CD4-positive, alpha-beta T cell treated with Interleukin-4 for 4 hours (primary cell): ENCODE measurements around the gene HTR3D.
"Not testable (repeated sequence)": the region's sequence is repeated elsewhere in the genome, so short reads cannot be mapped to it uniquely, and the experiment has no call there.

Experiments
- DNase-seq: peaks from one replicate; pipeline ENCODE4 v3.0.0-alpha.2; 2020

HTR3D gene

DNA sequence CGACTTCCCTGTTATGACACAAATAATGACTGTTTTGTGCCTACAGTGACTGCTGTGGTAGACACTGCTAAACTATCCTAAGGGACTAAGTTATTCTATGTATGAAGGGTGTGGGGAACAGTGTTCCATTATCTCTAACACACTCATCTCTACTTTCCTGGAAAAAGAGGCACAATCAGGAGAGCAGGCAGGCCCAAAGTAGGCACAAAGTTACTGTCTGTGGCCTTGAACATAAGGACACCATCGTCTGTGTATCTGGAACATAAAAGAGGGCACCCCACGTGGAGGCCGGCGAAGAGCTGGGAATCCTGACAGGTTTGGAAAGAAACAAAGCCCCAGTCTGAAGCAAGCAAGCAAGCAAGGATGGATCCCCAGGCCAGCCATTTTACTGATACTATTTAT lies 15.4 kb upstream of the HTR3D start:
- DNase-seq = no peak

DNA sequence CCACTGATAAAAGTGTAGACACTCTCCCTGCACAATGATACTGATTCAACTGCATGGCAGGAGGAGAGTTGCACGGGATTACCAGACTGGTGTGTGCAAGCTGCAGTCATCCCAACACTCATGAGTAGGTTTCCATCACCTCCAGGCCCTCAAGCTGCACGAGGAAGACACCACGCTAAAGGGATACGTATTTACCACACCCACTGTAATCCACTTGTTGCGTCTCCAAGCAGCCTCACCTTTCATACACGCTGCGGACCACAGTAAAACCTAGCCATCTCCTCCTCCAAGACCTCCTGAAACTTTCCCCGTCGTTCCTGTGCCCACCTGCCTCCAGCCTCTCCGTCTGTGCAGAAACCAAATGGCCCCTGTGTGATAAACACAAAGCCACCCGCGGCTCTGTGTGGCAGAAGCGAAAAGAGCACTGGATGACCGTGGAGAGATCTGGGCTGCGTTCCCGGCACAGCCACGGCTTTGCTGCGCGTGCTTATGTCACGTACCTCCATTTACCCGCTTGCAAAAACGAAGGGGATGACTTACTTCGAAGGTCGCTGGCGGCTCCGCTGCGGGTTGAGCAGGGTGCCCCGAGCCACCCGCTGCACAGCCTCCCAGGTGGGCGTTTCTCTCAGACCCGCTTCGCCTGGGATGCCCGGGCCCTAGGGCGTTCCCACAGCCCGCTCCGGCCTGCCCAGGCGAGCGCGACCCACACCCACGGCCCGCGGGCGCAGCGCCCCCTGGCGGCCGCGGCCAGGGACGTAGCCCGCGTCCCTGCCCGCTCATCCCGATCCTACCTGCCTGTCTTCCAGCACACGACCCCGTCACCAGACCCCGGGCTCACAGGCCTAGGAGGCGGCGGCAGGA lies 14.5 kb upstream of the HTR3D start:
- peak; percentile 18 for DNase-seq

DNA sequence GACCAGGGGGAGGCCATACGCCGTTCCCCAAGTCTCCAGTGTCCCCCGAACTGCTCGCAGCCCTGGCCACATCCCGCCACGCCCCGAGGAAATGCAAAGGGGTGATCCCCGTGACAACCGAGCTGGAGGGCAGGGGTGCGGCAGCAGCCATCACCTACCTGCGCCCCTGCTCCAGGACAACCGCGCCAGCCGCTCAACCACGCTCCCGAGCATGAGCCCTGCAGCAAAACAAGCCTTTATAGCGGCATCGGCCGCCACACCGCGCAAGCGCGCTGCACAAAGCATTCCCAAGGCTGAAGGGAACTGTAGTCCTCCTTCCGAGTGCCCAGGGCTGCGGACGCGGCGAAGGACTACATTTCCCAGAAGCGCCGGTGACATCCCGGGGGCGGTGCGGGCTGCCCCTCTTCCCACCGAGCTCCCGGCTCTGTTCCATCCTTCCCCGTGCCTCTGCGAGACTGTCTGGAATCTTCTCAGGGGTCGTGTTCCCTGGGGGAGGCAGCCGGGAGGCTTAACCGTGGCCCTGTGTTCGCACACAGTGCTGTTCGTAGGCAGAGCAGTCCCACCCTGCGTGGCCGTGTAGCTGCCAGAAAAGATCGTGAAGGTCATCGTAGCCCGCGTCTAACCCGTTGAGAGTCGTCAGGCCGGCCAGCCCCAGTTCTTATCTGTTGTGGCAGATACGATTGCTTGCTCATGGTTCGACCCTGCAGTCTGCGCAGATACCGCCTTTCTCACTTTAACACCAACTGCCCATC lies 13.7 kb upstream of the HTR3D start, which contains the start of gene ABCC5:
Gene ABCC5, minus strand, starts transcription at position 213 of the 752 bp plus-strand sequence. CDS start 3,492 bp downstream, outside the sequence.
- peak; percentile 88 for DNase-seq

DNA sequence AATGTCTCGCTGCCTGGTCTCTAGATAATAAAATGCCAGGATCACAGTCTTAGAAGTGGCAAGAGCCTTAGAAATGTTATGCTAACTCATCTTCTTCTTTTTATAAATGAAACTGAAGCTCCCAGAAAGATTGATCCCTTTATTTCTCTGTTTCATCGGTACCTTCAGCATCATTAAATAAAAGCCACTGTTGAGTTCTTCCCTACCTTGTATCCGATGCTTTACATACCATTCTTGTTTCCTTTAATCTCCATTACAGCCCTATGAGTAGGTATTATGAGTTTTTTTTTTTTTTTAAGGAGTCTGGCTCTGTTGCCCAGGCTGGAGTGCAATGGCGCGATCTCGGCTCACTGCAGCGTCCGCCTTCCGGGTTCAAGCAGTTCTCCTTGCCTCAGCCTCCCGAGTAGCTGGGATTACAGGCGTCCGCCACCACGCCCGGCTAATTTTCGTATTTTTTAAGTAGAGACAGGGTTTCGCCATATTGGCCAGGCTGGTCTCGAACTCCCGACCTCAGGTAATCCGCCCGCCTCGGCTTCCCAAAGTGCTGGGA lies 13.0 kb upstream of the HTR3D start:
- DNase-seq = no peak

DNA sequence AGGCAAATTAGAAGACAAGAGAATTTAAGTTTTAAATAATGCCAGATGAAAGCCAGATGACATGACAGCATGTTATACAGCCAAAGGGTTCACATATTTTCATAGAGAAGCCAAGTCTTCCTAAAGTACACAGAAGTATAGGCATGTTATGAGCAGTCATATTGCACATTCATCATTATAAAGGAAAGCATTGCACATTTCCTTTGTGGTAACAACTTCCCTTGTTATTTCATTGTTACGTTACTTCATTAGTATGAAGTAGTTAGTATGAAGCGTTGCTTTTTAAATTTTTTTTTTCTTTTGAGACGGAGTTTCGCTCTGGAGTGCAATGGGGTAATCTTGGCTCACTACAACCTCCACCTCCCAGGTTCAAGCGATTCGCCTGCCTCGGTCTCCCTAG lies 9.2 kb upstream of the HTR3D start:
- DNase-seq = no peak

DNA sequence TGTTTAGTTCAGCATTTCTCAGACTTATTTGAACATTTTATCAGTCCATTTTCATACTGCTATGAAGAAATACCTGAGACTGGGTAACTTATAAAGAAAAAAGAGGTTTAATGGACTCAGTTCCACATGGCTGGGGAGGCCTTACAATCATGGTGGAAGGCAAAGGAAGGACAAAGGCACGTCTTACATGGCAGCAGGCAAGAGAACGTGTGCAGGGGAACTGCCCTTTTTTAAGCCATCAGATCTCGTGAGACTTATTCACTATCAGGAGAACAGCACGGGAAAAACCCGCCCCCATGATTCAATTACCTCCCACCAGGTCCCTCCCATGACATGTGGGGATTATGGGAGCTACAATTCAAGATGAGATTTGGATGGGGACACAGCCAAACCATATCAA lies 6.3 kb upstream of the HTR3D start:
- DNase-seq = not testable (repeated sequence)

DNA sequence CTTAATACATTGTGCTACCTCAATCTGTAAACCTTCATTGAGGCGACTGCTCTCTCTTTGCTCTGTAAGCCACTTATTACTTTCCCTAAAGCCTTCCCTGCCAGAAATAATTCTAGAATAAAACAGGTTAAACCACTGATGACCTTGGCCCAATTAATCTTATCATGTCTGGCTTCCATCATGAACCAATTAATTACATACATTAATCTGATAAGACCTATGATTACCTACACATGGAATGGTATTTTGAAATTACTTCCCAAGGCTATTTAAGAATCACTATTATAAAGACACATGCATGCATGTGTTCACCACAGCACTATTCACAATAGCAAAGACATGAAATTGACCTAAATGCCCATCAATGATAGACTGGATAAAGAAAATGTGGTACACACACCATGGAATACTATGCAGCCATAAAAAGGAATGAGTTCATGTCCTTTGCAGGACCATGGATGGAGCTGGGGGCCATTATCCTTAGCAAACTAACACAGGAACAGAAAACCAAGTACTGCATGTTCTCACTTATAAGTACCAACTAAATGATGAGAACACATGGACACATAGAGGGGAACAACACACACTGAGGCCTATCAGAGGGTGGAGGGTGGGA lies 3.2 kb upstream of the HTR3D start:
- DNase-seq = not testable (repeated sequence)

DNA sequence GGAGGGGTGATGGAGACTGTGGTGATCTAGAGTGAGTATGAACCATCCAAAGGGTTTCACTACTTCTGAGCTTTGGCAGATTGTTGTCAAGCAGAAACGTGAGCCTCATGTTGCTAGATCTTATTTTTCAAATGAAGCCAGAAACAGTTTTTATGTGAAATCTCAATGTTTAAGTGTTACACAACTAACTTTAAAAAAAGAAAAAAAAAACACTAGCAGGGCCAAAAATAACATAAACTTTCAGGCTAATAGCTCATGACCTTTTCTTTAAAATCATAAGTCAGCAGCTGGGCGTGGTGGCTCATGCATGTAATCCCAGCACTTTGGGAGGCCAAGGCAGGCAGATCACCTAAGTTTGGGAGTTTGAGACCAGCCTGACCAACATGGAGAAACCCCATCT lies 2.1 kb upstream of the HTR3D start:
- DNase-seq = no peak

DNA sequence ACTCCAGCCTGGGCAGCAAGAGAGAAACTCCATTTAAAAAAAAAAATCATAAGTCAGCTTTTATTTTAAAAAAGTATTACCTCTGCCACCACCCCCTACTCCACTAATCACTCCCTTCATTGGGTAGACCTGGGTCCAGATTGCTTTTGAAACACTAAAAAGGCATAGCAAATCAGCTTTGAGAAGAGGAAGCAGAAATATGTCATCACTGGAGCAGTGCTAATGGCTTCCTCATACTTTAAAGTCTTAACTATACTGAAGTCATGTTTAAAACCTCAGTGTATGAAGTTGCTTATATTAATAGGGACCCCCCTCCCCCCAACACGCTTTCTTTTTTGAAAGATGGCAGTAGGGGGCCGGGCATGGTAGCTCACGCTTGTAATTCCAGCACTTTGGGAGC lies 1.0 kb upstream of the HTR3D start:
- DNase-seq = no peak

DNA sequence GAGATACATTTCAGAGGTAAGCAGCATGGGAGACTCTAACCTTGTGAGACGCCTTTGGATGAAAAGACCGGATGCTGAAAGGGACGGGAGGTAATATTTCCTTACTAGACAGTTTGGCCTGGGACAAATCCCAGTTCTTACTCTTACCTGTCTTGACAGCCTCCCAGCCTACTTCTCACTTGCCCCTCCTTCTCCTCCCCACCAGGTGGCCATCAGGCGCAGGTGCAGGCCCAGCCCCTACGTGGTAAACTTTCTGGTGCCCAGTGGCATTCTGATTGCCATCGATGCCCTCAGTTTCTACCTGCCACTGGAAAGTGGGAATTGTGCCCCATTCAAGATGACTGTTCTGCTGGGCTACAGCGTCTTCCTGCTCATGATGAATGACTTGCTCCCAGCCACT lies 6.3 kb downstream of the HTR3D start:
- DNase-seq = no peak

DNA sequence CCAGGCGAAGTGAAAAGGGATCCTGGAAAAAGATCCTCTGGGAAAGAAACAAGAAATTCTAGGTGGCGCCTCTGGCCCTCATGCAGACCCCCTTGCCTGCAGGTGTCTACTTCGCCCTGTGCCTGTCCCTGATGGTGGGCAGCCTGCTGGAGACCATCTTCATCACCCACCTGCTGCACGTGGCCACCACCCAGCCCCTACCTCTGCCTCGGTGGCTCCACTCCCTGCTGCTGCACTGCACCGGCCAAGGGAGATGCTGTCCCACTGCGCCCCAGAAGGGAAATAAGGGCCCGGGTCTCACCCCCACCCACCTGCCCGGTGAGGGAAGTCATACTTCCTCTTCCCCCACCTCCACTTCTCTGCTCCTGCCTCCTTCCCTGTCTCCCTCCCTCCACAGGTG lies 6.8 kb downstream of the HTR3D start:
- DNase-seq = not testable (repeated sequence)

DNA sequence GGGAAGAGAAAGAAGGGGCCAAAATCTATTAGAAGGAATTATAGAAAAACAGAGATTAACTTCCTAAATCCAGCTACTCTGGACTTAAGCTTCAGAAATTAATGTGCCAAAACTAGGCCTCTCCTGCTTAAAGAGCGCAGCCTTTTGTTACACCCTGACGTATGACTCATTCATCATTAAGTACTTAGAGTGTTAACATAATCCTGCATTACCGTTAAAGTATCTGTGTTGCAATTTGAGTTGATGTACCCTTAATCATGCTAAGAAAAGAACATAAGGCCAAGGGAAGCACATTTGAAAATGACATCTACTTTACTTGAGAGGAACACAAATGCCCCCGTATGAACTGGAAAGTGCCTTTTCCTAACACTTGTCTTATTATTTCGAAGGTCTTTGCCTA lies 7.9 kb downstream of the HTR3D start:
- no peak for DNase-seq

DNA sequence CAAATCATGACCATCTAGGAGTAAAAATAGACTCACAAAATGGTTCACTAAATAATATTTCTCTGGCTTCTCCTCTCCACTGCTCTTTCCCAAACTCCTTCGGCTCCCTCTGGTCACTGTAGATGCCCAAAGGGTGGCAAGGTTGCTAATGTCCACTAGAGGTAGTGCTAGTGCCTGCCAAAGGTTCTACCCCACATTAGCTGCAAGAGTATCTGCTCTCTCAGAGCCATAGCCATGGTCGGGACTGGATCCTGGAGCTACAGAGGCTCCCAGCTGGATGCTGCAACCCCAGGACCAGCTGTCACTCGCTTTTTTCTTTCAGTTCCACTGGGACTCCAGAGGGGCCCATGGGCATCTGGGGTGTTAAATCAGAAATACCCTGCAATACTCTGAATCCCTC lies 8.5 kb downstream of the HTR3D start:
- DNase-seq = no peak

DNA sequence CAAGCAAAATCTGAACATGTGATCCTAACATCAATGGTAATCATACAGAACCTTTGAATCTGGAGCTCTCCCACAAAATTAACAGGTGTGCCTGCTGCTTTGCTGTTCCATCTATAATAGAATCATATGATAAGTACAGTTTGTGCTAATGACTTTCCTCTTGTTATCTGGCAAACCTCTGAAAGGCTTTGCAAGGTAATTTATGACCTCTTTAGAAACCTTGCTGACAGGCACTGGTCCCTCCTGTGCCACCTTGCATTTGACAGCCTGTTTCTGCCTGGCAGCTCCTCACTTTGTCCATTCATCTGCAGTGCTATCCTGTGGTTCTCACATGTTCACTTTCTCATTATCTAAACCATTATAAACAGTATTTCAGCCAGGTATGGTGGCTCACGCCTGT lies 11.1 kb downstream of the HTR3D start:
- DNase-seq = no peak

DNA sequence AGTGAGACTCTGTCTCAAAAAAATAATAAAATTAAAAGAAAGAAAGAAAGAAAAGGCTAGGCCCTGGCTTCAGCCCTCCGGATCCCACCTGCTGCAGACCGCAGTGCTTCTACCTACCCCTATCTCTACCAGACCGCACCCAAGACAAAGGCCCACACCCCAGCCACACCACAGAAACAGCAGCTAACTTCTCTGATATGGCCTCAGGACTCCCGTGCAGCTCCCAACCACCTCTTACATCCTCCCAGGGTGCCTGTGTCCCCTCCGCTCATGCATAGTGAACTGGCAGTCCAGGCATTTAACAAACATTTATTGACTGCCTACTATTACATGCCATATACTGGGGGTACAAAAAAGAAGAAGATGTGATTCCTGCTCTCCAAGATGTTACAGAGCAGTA lies 14.5 kb downstream of the HTR3D start:
- no peak for DNase-seq

DNA sequence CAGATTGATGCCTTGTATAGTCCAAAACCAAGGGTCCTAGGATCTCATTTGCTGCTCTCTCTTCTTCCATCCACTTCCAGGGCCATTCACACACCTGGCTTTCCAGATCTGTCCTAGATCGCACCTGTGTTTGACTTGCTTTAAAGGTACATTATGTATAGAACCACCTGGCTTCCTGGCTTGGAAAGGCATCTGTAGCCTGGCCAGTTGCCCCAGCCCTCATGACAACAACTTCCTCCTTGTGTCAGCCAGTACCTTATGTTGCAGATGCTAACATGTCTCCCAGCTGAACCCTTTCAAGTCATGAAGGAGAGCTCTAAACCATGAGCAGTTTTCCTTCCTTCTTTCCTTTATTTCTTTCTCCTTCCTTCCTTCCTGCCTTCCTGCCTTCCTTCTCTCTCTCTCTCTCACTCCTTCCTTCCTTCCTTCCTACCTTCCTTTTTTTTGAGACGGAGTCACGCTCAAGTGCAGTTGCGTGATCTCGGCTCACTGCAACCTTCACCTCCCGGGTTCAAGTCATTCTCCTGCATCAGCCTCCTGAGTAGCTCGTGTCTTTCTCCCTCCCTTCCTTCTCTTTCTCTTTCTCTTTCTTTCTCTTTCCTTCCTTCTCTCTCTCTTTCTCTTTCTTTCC lies 18.8 kb downstream of the HTR3D start:
- no peak for DNase-seq

DNA sequence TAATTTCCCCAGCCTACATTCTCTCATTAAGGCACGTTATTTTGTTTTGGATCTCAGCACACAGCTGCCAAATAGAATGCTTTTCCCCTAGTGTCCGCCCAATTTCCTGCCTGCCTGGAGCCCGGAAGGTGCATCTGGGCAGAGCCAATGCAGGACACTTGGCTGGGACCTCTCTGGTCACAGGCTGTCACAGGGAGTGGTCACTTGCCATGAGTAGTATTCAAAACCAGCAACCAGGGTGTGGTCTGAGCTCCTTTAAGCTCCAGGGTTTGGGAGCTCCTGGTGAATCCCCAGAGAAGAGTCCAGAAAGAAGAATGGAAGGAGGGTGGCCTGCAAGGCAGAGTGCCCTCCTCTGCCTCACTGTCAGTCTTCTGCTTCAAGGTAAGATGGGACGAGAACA lies 21.2 kb downstream of the HTR3D start, which contains the start of gene HTR3C:
Gene HTR3C, plus strand, starts transcription at position 281 of the 400 bp plus-strand sequence. Its CDS starts 34 bp downstream, at position 315.
- DNase-seq = no peak

DNA sequence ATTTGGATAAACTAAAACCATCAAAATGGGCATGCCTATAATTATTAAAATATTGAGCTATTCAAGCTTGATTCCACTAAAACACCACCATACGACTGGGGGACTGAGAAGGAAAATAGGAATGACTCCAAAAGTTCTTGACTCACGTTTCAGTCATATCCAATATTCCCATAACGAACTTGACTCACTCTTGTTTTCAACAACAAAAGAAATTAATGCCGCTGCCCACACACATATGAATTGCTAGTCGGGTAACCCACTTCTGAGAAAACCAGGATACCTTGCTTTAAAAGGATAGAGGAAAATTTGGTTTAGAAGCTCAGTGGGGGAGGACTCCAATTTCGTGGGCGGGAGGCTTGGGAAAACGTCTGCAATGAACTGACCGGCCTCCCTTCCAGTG lies 26.5 kb downstream of the HTR3D start:
- no peak for DNase-seq

DNA sequence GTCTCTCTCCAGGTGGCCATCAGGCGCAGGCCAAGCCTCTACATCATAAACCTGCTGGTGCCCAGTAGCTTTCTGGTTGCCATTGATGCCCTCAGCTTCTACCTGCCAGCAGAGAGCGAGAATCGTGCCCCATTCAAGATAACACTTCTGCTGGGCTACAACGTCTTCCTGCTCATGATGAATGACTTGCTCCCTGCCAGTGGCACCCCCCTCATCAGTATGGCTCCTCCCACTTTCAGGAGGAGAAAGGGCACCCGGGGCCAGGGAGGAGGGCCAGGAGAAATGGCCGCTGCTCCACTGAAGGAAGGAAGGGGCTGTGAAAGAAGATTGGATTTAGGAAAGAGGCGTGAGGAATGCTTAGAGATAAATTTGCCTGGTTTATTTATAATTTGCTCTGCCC lies 27.9 kb downstream of the HTR3D start:
- no peak for DNase-seq

DNA sequence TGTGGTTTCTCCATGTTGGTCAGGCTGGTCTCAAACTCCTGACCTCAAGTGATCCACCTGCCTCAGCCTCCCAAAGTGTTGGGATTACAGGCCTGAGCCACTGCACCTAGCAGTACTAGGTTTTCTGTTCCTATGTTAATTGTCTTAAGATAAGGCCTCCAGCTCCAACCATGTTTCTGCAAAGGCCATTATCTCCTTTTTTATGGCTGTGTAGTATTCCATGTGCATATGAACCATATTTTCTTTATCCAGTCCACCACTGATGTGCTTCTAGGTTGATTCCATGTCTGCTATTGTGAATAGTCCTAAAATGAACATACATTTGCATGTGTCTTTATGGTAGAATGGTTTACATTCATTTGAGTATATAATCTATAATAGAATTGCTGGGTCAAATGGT lies 31.1 kb downstream of the HTR3D start:
- no peak for DNase-seq

DNA sequence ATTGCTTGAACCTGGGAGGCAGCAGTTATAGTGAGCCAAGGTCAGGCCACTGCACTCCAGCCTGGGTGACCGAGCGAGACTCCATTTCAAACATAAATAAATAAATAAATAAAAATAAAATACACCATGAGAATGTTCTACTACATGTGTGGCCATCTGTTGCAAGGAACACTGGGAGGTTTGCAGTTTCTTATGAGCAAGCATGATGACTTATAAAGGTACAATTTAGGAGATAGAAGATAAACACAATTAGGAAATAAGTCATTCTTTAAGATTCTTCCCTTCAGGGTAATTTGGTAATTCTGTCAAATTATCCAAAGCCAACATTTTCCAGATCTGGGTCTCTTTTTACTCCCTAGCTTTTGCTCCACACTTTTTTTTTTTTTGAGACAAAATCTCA lies 34.7 kb downstream of the HTR3D start:
- DNase-seq = no peak

DNA sequence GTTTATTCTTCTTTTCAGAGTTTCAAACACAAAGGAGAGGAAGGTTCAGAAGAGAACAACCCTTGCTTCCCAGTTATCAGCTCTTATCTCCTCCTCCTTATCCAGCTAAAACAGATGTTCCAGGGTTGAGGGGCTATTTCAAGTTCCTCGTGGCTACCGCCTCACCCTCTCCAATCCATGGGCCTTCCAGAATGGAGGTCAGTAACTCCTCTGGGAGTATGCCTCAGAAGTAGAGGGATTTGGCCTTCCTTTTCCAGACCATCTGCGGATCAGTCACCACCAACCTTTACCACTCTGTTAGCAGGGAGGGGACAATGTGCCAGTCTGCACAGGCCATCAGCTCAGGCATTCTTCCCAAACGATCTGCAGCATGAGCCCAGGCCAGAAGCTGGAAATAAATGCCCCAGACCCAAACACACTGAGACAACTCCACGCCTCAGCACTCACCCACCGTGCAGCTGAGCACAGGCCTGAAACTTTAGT lies 36.1 kb downstream of the HTR3D start:
- DNase-seq = no peak

DNA sequence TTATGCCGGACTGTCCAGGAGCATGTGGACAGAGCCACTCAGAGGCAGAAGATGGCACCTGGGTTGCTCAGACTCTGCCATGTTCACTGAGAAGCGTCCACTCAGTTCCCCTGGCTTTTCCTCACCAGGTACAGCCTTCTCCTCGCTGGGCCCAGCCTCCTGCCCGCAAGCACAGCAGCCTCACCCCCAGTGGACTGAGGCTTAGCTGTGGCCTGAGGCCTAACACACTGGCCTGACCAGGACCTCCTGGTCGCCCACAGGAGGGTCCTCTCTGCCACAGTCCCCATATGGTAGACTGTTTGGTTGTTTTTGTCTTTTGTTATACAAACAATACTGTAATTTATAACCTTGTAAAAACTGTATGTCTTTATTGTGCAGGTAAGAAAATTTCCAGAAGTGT lies 36.8 kb downstream of the HTR3D start:
- no peak for DNase-seq
